Transverse colon (tissue), 4 donors: ENCODE data around the gene CDK14. TPM values are rescaled to one million over a fixed set of nuclear protein-coding genes. Genes with fewer than 3 reads are reported as not detected.

Source experiments
- DNase-seq: peaks from one replicate; pipeline ENCODE4 v3.0.0-alpha.2; 2019
- H3K27ac ChIP-seq, 4 donors: fragments of 200-600 bp; sonication (generic); 2 replicates each; pipeline ENCODE4 v1.5.1; 2016 to 2018; ENCODE audit warnings: inconsistent platforms in 4 of 4
- H3K27me3 ChIP-seq: fragments of 200-600 bp; sonication (generic); 2 replicates; pipeline ENCODE4 v1.5.1; 2017; ENCODE audit warnings: inconsistent platforms
- H3K36me3 ChIP-seq, 4 donors: fragments of 200-600 bp; sonication (generic); 2 replicates each; pipeline ENCODE4 v1.5.1; 2017 to 2019; ENCODE audit warnings: inconsistent platforms in 4 of 4
- H3K4me1 ChIP-seq, 4 donors: fragments of 200-600 bp; sonication (generic); 2 replicates each; pipeline ENCODE4 v1.5.1; 2017 to 2020; ENCODE audit warnings: inconsistent platforms in 4 of 4
- H3K4me3 ChIP-seq, 4 donors: fragments of 200-600 bp; sonication (generic); 1 replicate in 1 of 4; 2 replicates in 3 of 4; pipeline versions ENCODE4 v1.5.1 to v1.6.1; 2017 to 2019; ENCODE audit warnings: inconsistent platforms in 4 of 4
- H3K9me3 ChIP-seq, 2 donors: fragments of 200-600 bp; sonication (generic); 2 replicates each; pipeline ENCODE4 v1.5.1; 2017 to 2019; ENCODE audit warnings: inconsistent platforms in 2 of 2
- EP300 ChIP-seq: sonication (generic); formaldehyde crosslinking; IDR thresholded peaks from one replicate; pipeline ENCODE4 v1.6.1; 2017; ENCODE audit warnings: antibody characterized with exemption, low read depth
- POLR2A ChIP-seq: fragments of 450-650 bp; IDR thresholded peaks from one replicate; pipeline ENCODE4 v1.6.1; 2016; ENCODE audit warnings: antibody characterized with exemption, mild to moderate bottlenecking, moderate library complexity
- POLR2AphosphoS5 ChIP-seq, 3 donors: sonication (generic); formaldehyde crosslinking; IDR thresholded peaks; one replicate each; pipeline ENCODE4 v1.6.1; 2016; ENCODE audit warnings: antibody characterized with exemption in 3 of 3
- WGBS, 2 donors: methylation state at CpG; one replicate each; pipeline ENCODE4 v1.1.5; 2018; ENCODE audit warnings: low coverage in 1 of 2; 5-methylcytosine and 5-hydroxymethylcytosine counted together
- in situ Hi-C, 4 donors: fragments of 200-750 bp; cut with MboI; loops; one replicate each; pipeline versions ENCODE4 v1.15.0 to v1.15.1; 2017; ENCODE audit warnings: low sequenced_read_pairs in 3 of 4, low pct_ligation_motif_present in 1 of 4, low pct_unique_long_range_greater_than_20kb in 1 of 4
- intact Hi-C: fragments of 100-400 bp; cut with DNase I; formaldehyde crosslinking; loops from one replicate; pipeline ENCODE4 v1.15.1; 2023; ENCODE audit warnings: low total_unique reads
- total RNA-seq, 4 donors: library from RNA; depleted of rRNA; stranded (reverse); fragments of >200 nt; gene quantifications; one replicate each; pipeline ENCODE4 v1.1.0, GENCODE V29; 2016
- TF ChIP-seq, protein P1 (sequence below), 5 experiments: fragments of 200-600 bp in 3 of 5; fragments of 450-650 bp in 2 of 5; sonication (generic) in 3 of 5; IDR thresholded peaks; 1 replicate in 2 of 5; 2 replicates in 3 of 5; pipeline ENCODE4 v1.5.1; 2016 to 2017; ENCODE audit warnings: antibody characterized with exemption in 5 of 5, inconsistent platforms in 3 of 5, mild to moderate bottlenecking in 2 of 5, moderate library complexity in 1 of 5

The CDK14 gene
- total RNA-seq, 4 donors from 2014 or later = 0.40 to 15.4 (median 4.8) TPM

DNA sequence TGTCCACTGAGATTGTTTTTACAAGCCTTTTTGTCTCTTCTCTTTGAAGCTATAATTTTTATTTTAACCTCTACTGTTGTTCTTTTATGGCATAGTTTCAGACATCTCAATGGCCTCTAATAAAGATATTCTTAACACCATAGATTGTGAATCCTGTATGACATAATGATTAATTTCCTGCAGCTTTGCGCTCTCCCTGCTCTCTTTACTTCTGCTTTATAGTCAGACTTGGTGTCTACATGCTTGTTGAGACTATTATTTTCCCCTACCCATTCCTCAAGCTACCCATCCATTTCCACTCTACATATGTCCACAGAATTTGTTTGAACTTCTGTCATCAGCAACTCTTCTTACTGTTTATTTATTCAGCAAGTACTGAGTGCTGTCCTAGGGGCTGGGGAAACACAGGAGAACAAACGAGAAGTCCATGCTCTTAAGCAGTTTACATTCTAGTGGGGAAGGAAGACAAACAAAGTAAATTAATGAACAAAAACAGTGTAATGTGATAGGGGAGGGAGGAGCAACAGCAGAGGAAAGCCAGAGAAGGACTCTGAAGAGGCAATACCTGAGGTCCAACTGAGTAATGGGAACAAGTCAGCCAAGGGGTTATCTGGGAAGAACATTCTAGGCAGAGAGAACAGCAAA is 110.1 kb downstream of the CDK14 start:
- no peak for TF ChIP-seq EP300
- TF ChIP-seq POLR2A = no peak
- TF ChIP-seq, protein P1, sequence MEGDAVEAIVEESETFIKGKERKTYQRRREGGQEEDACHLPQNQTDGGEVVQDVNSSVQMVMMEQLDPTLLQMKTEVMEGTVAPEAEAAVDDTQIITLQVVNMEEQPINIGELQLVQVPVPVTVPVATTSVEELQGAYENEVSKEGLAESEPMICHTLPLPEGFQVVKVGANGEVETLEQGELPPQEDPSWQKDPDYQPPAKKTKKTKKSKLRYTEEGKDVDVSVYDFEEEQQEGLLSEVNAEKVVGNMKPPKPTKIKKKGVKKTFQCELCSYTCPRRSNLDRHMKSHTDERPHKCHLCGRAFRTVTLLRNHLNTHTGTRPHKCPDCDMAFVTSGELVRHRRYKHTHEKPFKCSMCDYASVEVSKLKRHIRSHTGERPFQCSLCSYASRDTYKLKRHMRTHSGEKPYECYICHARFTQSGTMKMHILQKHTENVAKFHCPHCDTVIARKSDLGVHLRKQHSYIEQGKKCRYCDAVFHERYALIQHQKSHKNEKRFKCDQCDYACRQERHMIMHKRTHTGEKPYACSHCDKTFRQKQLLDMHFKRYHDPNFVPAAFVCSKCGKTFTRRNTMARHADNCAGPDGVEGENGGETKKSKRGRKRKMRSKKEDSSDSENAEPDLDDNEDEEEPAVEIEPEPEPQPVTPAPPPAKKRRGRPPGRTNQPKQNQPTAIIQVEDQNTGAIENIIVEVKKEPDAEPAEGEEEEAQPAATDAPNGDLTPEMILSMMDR (IDR thresholded peaks at IDR 0.05) = no peak
- TF ChIP-seq POLR2AphosphoS5 (IDR thresholded peaks at IDR 0.05) = no peak
- H3K27ac ChIP-seq = no peak overlapping the region
- in situ Hi-C loops = no loop called here

DNA sequence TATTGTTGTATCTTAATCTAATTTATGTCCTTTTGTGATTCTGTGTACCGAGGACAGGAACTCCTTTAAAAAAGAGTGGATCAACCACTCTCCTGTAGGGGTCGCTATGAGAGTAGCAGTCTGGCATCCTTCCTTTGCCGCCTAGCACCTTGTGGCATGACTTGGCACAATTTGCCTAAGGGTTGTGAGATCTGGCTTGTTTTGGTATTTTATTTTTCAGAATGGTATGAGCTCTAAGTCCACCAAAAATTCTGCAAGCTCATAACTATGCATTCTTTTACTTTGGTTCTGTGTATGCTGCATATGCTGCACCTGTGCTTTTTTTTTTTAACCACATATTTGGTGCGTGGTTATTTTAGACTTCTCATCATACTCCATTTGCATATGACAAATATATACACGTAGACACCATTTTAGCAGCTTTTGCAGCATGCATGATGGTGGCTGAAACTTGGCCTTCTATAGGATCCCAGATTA is 112.8 kb downstream of the CDK14 start:
- TF ChIP-seq, protein P1 (IDR thresholded peaks at IDR 0.05) = peak; percentile 50 to 75 (median 62)
- no peak for TF ChIP-seq POLR2AphosphoS5 (IDR thresholded peaks at IDR 0.05)
- H3K36me3 ChIP-seq = no peaks in the 10 kb centered on the region
- peak; percentile 52 for DNase-seq
- H3K4me3 ChIP-seq = no peak overlapping the region
- in situ Hi-C loops = no loop called here
- WGBS, 2 donors = 40 to 60% methylated on average over 3 to 5 of the region's 5 CpGs
- intact Hi-C loops = no loop called here
- H3K27ac ChIP-seq = peak overlapping the region in 2 of 4 donors; percentile 30 to 57
- no peaks in the 10 kb centered on the region for H3K9me3 ChIP-seq
- no peaks in the 10 kb centered on the region for H3K27me3 ChIP-seq
- H3K4me1 ChIP-seq = peaks cover 0 to 10% (median 1%) of the 10 kb centered on the region in 4 donors

More for the DNA sequence above, 110.1 kb downstream of the CDK14 start:
- Histone ChIP-seq H3K4me3 (no peak overlapping the region), H3K36me3 (no peaks in the 10 kb centered on the region), H3K4me1 (peaks cover 0 to 10% (median 1%) of the 10 kb centered on the region in 4 donors), H3K9me3 (no peaks in the 10 kb centered on the region), H3K27me3 (no peaks in the 10 kb centered on the region)
- intact Hi-C loops = no loop called here
- DNase-seq = no peak
- 67 to 81% methylated on average over 2 of the region's 2 CpGs for WGBS, 2 donors

DNA sequence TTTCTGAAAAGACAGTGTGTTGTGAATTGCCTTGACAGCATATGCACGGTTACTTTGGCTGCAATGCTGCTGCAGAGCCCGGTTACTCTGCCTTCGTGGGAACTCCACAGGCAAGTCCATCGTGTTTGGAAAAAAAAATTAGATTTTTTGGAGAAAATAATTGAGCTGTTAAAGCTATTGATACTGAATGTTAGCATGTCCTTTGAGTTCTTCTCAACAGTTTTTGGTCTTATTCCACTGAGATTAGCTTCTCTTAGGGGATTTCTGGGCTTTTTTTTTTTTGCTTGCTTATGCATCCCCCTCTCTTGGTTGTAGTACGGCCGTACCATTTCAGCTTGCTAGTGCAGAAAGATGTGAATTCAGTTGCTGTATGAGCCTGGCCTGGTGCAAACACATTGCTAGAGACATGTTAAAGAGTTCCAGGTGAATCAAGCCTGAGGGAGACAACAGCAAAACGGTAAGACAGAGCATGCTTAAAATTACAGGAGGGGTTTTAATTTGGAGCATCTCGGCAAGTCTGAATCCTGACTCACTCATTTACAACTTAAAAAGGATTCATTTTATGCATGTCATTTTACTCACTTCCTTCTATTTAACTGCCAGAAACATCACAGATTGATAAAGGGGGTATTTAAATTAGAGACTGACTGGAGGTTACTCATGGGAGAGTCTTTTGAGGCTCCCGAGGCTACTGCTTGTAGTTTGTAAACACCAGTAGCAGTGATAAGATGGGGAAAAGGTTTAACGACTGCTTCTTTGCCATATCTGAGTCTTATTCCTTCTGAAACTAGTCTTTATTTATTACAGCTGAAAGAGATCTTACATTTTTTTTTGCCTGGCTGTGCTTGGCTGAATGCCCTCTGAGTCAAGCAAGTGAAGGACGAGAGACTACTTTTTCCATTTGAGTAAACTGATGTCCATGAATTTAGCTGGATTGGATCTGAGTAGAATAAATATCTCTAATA is 113.7 kb downstream of the CDK14 start:
- no peak for DNase-seq
- Histone ChIP-seq H3K4me3 (no peak overlapping the region), H3K36me3 (no peaks in the 10 kb centered on the region), H3K27me3 (no peaks in the 10 kb centered on the region), H3K27ac (peak overlapping the region in 3 of 4 donors; percentile 10 to 57 (median 30)), H3K9me3 (no peaks in the 10 kb centered on the region), H3K4me1 (peaks cover 0 to 10% (median 1%) of the 10 kb centered on the region in 4 donors)
- in situ Hi-C loops (no loop called here), intact Hi-C loops (no loop called here)
- TF ChIP-seq, protein P1 (IDR thresholded peaks at IDR 0.05) = no peak
- no peak for TF ChIP-seq POLR2AphosphoS5 (IDR thresholded peaks at IDR 0.05)
- no peak for TF ChIP-seq EP300
- no peak for TF ChIP-seq POLR2A
- 41 to 44% methylated on average over 10 to 11 of the region's 11 CpGs for WGBS, 2 donors

- Histone ChIP-seq H3K4me3 (no peak overlapping the region), H3K36me3 (no peaks in the 10 kb centered on the region), H3K27me3 (no peaks in the 10 kb centered on the region), H3K9me3 (no peaks in the 10 kb centered on the region), H3K27ac (peak overlapping the region in 2 of 4 donors; percentile 30 to 57), H3K4me1 (peaks cover 0 to 10% (median 1%) of the 10 kb centered on the region in 4 donors)
- TF ChIP-seq POLR2AphosphoS5 (IDR thresholded peaks at IDR 0.05) (no peak), EP300 (no peak), POLR2A (no peak)
- TF ChIP-seq, protein P1 (IDR thresholded peaks at IDR 0.05) = no peak
- WGBS, 2 donors = 43 to 48% methylated on average over 1 to 4 of the region's 4 CpGs
- no peak for DNase-seq
- intact Hi-C loops = no loop called here
- in situ Hi-C loops = no loop called here
Measured at GRCh38 chr7:90710466-90710850, 114.3 kb downstream of the CDK14 start.
